K562 (cell line): ENCODE measurements around the gene SLAMF7.

Experiments
- HDAC6 ChIP-seq: IDR thresholded peaks from 2 replicates; pipeline ENCODE4 v1.6.1; 2012; ENCODE audit warnings: low read depth, mild to moderate bottlenecking, control low read depth, inconsistent platforms, low read length, moderate library complexity
- JUND ChIP-seq, 2 experiments: IDR thresholded peaks; 2 replicates in 1 of 2; 3 replicates in 1 of 2; pipeline ENCODE4 v1.6.1; 2011; ENCODE audit warnings: borderline replicate concordance in 2 of 2, low read depth in 2 of 2, low read length in 2 of 2, improper control_type of control experiment in 1 of 2, missing biosample characterization in 1 of 2, missing genetic modification characterization in 1 of 2, missing genetic modification reagents in 1 of 2
- MTA1 ChIP-seq: fragments of 450-650 bp; IDR thresholded peaks from 2 replicates; pipeline ENCODE4 v1.6.1; 2017; ENCODE audit warnings: borderline replicate concordance
- RAD21 ChIP-seq, 2 experiments: fragments of 250-450 bp in 1 of 2; fragments of 450-650 bp in 1 of 2; sonication (Bioruptor Pico) in 1 of 2; formaldehyde crosslinking in 1 of 2; IDR thresholded peaks in 1 of 2; conservative IDR thresholded peaks in 1 of 2; 2 replicates each; pipeline versions ENCODE4 v1.4.0 to v1.8.0; 2020 to 2022; ENCODE audit warnings: mild to moderate bottlenecking in 2 of 2, moderate library complexity in 1 of 2
- SMARCA5 ChIP-seq: fragments of 450-650 bp; IDR thresholded peaks from 2 replicates; pipeline ENCODE4 v1.6.1; 2016
- TEAD2 ChIP-seq: fragments of 450-650 bp; IDR thresholded peaks from 2 replicates; pipeline ENCODE4 v1.6.1; 2016; ENCODE audit warnings: missing genetic modification characterization, control low read depth, missing compliant biosample characterization
- ZNF695 ChIP-seq: fragments of 450-650 bp; formaldehyde crosslinking; IDR thresholded peaks from 2 replicates; pipeline ENCODE4 v1.4.0; 2020; ENCODE audit warnings: mild to moderate bottlenecking, moderate library complexity
- TF ChIP-seq, protein P1 (sequence below), 3 experiments: IDR thresholded peaks in 2 of 3; conservative IDR thresholded peaks in 1 of 3; 2 replicates each; pipeline ENCODE4 v1.5.1; 2011 to 2012; ENCODE audit warnings: low read length in 3 of 3, mild to moderate bottlenecking in 3 of 3, control low read depth in 2 of 3, improper control_type of control experiment in 1 of 3, inconsistent platforms in 1 of 3, low read depth in 1 of 3, mixed read lengths in 1 of 3, moderate library complexity in 1 of 3; ENCODE audit not compliant: insufficient read depth in 2 of 3

DNA sequence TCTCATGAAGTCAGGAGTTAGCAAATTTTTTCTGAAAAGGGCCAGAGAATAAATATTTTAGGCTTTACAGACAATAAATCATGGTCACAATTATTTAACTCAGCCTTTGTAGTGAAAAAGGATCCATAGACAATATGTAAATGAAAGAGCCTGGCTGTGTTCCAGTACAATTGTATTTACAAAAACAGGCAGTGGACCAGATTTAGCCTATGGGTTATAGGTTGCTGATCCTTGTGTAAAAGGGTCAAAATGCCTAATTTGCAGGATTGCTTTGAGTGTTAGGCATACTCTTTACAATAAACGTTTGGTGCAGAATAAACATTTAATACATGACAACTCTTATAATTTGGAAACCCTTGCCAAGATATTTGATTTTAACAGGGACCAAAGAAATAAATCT lies 6.5 kb downstream of the SLAMF7 start:
- TF ChIP-seq ZNF695 (CRISPR knock-in tag) (no peak), MTA1 (no peak), HDAC6 (no peak), TEAD2 (tag) (no peak), RAD21 (CRISPR knock-in tag; conservative IDR thresholded peaks at IDR 0.05 in 1 of 2, IDR thresholded peaks at IDR 0.05 in 1 of 2) (no peak), JUND (IDR thresholded peaks at IDR 0.05; ENCODE audit: borderline replicate concordance, low read depth, low read length) (no peak), JUND (tag; IDR thresholded peaks at IDR 0.05; ENCODE audit: borderline replicate concordance, low read depth, low read length) (no peak), SMARCA5 (no peak)
- TF ChIP-seq, protein P1, sequence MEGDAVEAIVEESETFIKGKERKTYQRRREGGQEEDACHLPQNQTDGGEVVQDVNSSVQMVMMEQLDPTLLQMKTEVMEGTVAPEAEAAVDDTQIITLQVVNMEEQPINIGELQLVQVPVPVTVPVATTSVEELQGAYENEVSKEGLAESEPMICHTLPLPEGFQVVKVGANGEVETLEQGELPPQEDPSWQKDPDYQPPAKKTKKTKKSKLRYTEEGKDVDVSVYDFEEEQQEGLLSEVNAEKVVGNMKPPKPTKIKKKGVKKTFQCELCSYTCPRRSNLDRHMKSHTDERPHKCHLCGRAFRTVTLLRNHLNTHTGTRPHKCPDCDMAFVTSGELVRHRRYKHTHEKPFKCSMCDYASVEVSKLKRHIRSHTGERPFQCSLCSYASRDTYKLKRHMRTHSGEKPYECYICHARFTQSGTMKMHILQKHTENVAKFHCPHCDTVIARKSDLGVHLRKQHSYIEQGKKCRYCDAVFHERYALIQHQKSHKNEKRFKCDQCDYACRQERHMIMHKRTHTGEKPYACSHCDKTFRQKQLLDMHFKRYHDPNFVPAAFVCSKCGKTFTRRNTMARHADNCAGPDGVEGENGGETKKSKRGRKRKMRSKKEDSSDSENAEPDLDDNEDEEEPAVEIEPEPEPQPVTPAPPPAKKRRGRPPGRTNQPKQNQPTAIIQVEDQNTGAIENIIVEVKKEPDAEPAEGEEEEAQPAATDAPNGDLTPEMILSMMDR (IDR thresholded peaks at IDR 0.05 in 2 of 3, conservative IDR thresholded peaks at IDR 0.05 in 1 of 3; ENCODE audit: insufficient read depth in 2 of 3, low read depth in 1 of 3, low read length in 3 of 3) = no peak
